K562 (cell line): ENCODE data around the gene UIMC1. TPM values are rescaled to one million over a fixed set of nuclear protein-coding genes. Genes with fewer than 3 reads are reported as not detected.

Source experiments
- ATAC-seq: fragments of 200-7000 bp; cut with Tn5 transposase; 3 replicates; pipeline ENCODE4 v1.9.1; 2020; ENCODE audit warnings: moderate library complexity
- BruUV-seq: library from RNA; stranded (reverse); fragments of 400-500 nt; replicated peaks from 2 replicates; lab custom pipeline; 2021; lab: Mats Ljungman, UMichigan
- CTCF ChIA-PET: fragments of 300-600 bp; formaldehyde crosslinking; extraction: SDS; loops from one replicate; lab custom pipeline; 2021; ENCODE audit warnings: low intra/inter-chr PET ratio; lab: Yijun Ruan, JAX
- POLR2A ChIA-PET: fragments of 300-600, 350-650 bp; sonication (Branson Sonifier 250); formaldehyde crosslinking; extraction: SDS; loops from one replicate; lab custom pipeline; 2021; ENCODE audit warnings: antibody characterized with exemption, inconsistent platforms; lab: Yijun Ruan, JAX
- DNase-seq, 4 experiments: peaks; one replicate each; pipeline versions ENCODE4 v3.0.0 to v3.0.0-alpha.2; 2011 to 2018; ENCODE audit warnings: low spot score in 3 of 4, mixed read lengths in 3 of 4; ENCODE audit errors: extremely low read depth in 1 of 4
- FAIRE-seq: peaks from 2 replicates; lab custom pipeline; 2011; peaks lifted over from hg19 to GRCh38; lab: Jason Lieb, UNC
- H2AFZ ChIP-seq: 2 replicates; pipeline ENCODE4 v1.6.0; 2011; ENCODE audit warnings: low read depth, low read length, control low read depth, inconsistent platforms
- H3K27ac ChIP-seq: fragments of 200-600 bp; 3 replicates; pipeline ENCODE4 v1.8.0; 2011; ENCODE audit warnings: low read depth, mild to moderate bottlenecking, control low read depth, inconsistent platforms, low read length, moderate library complexity, mixed read lengths; ENCODE audit errors: extremely low read depth
- H3K27me3 ChIP-seq, 2 experiments: fragments of 300-600 bp in 1 of 2; 2 replicates in 1 of 2; 3 replicates in 1 of 2; pipeline versions ENCODE4 v1.6.0 to v1.8.0; 2011; ENCODE audit warnings: inconsistent platforms in 2 of 2, low read length in 2 of 2, mild to moderate bottlenecking in 1 of 2, mixed read lengths in 1 of 2, moderate library complexity in 1 of 2; ENCODE audit not compliant: control insufficient read depth in 2 of 2, insufficient read depth in 2 of 2
- H3K36me3 ChIP-seq: fragments of 300-600 bp; 3 replicates; pipeline ENCODE4 v1.8.0; 2011; ENCODE audit warnings: mild to moderate bottlenecking, low read length, inconsistent platforms; ENCODE audit not compliant: control insufficient read depth, insufficient read depth
- H3K4me1 ChIP-seq, 2 experiments: fragments of 200-600 bp in 1 of 2; replicated peaks in 1 of 2; 2 replicates in 1 of 2; 3 replicates in 1 of 2; pipeline versions ENCODE4 v1.5.1 to v1.8.0; 2011; ENCODE audit warnings: inconsistent platforms in 2 of 2, low read length in 2 of 2, mild to moderate bottlenecking in 1 of 2, mixed read lengths in 1 of 2, moderate library complexity in 1 of 2; ENCODE audit not compliant: control insufficient read depth in 2 of 2, insufficient read depth in 2 of 2
- H3K4me2 ChIP-seq: 2 replicates; pipeline ENCODE4 v1.6.1; 2011; ENCODE audit warnings: low read length, control low read depth, inconsistent platforms, mixed read lengths; ENCODE audit not compliant: insufficient read depth
- H3K4me3 ChIP-seq: fragments of 200-600 bp; sonication (generic), shearing (Covaris generic); 2 replicates; pipeline ENCODE4 v1.5.1; 2016; ENCODE audit warnings: control low read depth, inconsistent platforms
- H3K79me2 ChIP-seq: fragments of 200-600 bp; 3 replicates; pipeline ENCODE4 v1.8.0; 2011; ENCODE audit warnings: low read length, inconsistent platforms; ENCODE audit not compliant: control insufficient read depth, insufficient read depth
- H3K9ac ChIP-seq, 2 experiments: 2 replicates each; pipeline versions ENCODE4 v1.6.0 to v1.6.1; 2011; ENCODE audit warnings: low read depth in 2 of 2, low read length in 2 of 2, control low read depth in 1 of 2, inconsistent platforms in 1 of 2, mild to moderate bottlenecking in 1 of 2, mixed read lengths in 1 of 2; ENCODE audit not compliant: insufficient read depth in 1 of 2
- H3K9me1 ChIP-seq: one replicate; pipeline ENCODE4 v1.6.0; 2011; ENCODE audit warnings: inconsistent platforms, mild to moderate bottlenecking, low read length, moderate library complexity; ENCODE audit not compliant: control insufficient read depth, insufficient read depth
- H3K9me3 ChIP-seq: replicated peaks from 2 replicates; pipeline ENCODE4 v1.5.1; 2011; ENCODE audit warnings: low read depth, low read length, inconsistent platforms; ENCODE audit not compliant: control insufficient read depth, insufficient read depth
- H4K20me1 ChIP-seq: replicated peaks from 2 replicates; pipeline ENCODE4 v1.6.1; 2011; ENCODE audit warnings: low read length, inconsistent platforms, mixed read lengths; ENCODE audit not compliant: control insufficient read depth, insufficient read depth
- ARID1B ChIP-seq: fragments of 450-650 bp; IDR thresholded peaks from 2 replicates; pipeline ENCODE4 v1.6.1; 2016; ENCODE audit warnings: antibody characterized with exemption, mild to moderate bottlenecking, inconsistent platforms
- BCOR ChIP-seq: fragments of 450-650 bp; IDR thresholded peaks from 2 replicates; pipeline ENCODE4 v1.6.1; 2016
- CBX3 ChIP-seq, 2 experiments: IDR thresholded peaks; 1 replicate in 1 of 2; 2 replicates in 1 of 2; pipeline ENCODE4 v1.6.1; 2012; ENCODE audit warnings: inconsistent platforms in 2 of 2, low read length in 2 of 2, borderline replicate concordance in 1 of 2, control low read depth in 1 of 2
- CBX5 ChIP-seq: IDR thresholded peaks from 2 replicates; pipeline ENCODE4 v1.6.1; 2014; ENCODE audit warnings: low read depth, borderline replicate concordance
- EHMT2 ChIP-seq: fragments of 450-650 bp; IDR thresholded peaks from 2 replicates; pipeline ENCODE4 v1.6.1; 2018; ENCODE audit warnings: antibody characterized with exemption
- EP300 ChIP-seq: IDR thresholded peaks from 2 replicates; pipeline ENCODE4 v1.6.1; 2012; ENCODE audit warnings: low read length, improper control_type of control experiment
- ETS2 ChIP-seq: IDR thresholded peaks from 2 replicates; pipeline ENCODE4 v1.6.1; 2016; ENCODE audit warnings: borderline replicate concordance, missing genetic modification characterization, mild to moderate bottlenecking, moderate library complexity, missing compliant biosample characterization; ENCODE audit not compliant: poor library complexity, severe bottlenecking
- MYC ChIP-seq, 2 experiments: fragments of 250-450 bp in 1 of 2; sonication (Bioruptor Pico) in 1 of 2; IDR thresholded peaks; 2 replicates each; pipeline versions ENCODE4 v1.5.1 to v1.6.1; 2012 to 2021; ENCODE audit warnings: low read depth in 2 of 2, borderline replicate concordance in 1 of 2, improper control_type of control experiment in 1 of 2, low read length in 1 of 2, mild to moderate bottlenecking in 1 of 2, moderate library complexity in 1 of 2
- PRMT5 ChIP-seq: sonication (generic); formaldehyde crosslinking; IDR thresholded peaks from 2 replicates; pipeline ENCODE4 v1.5.0; 2020; ENCODE audit warnings: missing genetic modification reagents
- RBBP5 ChIP-seq: fragments of 200-600 bp; sonication (generic); IDR thresholded peaks from 2 replicates; pipeline ENCODE4 v1.6.1; 2012; ENCODE audit warnings: borderline replicate concordance, mild to moderate bottlenecking, low read length, control low read depth, inconsistent platforms; ENCODE audit not compliant: insufficient read depth, poor library complexity, severe bottlenecking
- THRA ChIP-seq: fragments of 450-650 bp; IDR thresholded peaks from 2 replicates; pipeline ENCODE4 v1.6.1; 2017; ENCODE audit warnings: mild to moderate bottlenecking, moderate library complexity
- ZNF274 ChIP-seq: IDR thresholded peaks from 2 replicates; pipeline ENCODE4 v1.6.1; 2011; ENCODE audit warnings: low read depth, mild to moderate bottlenecking, low read length, moderate library complexity, borderline replicate concordance
- ZNF589 ChIP-seq: fragments of 200-800 bp; sonication (Bioruptor generic); IDR thresholded peaks from 2 replicates; pipeline ENCODE4 v1.6.1; 2016; ENCODE audit warnings: low read depth, missing genetic modification characterization, missing compliant biosample characterization
- ZNF592 ChIP-seq: fragments of 450-650 bp; IDR thresholded peaks from 2 replicates; pipeline ENCODE4 v1.6.1; 2017; ENCODE audit warnings: antibody characterized with exemption, mild to moderate bottlenecking
- WGBS: fragments of 100-300 bp; shearing (Covaris generic); methylation state at CpG from one replicate; pipeline ENCODE4 v1.1.6; 2016; ENCODE audit warnings: low coverage, mixed read lengths; ENCODE audit not compliant: insufficient coverage; ENCODE audit errors: missing lambda C conversion rate; 5-methylcytosine and 5-hydroxymethylcytosine counted together
- in situ Hi-C: fragments of 300-500 bp; cut with MboI; formaldehyde crosslinking; loops from 4 replicates; pipeline ENCODE4 v1.15.0; 2018; ENCODE audit warnings: inconsistent platforms, mixed read lengths
- intact Hi-C: fragments of 100-400 bp; cut with micrococcal nuclease; formaldehyde crosslinking; loops from 2 replicates; pipeline ENCODE4 v1.14.2; 2022
- polyA plus RNA-seq, 8 experiments: library from polyadenylated mRNA; depleted of rRNA in 4 of 8; stranded (reverse) in 5 of 8; unstranded in 3 of 8; fragments of >200 nt; fragmentation: Nextera tagmentation in 2 of 8; fragmentation: Illumina TruSeq in 1 of 8; extraction: Ambion mirVana in 2 of 8; extraction: Trizol in 1 of 8; gene quantifications; 2 replicates each; pipeline versions ENCODE4 v1.2.1 to v1.2.3, GENCODE V29; 2011 to 2014; ENCODE audit warnings: inconsistent platforms in 1 of 8, missing spikeins in 1 of 8
- total RNA-seq, 7 experiments: library from RNA; depleted of rRNA in 6 of 7; stranded (reverse); fragments of >200 nt in 6 of 7; fragmentation: Illumina TruSeq in 2 of 7; extraction: Trizol in 2 of 7; gene quantifications; 2 replicates each; pipeline versions ENCODE4 v1.2.1 to v1.2.3, GENCODE V29; 2011 to 2021; ENCODE audit warnings: low replicate concordance in 1 of 7

Gene UIMC1
- total and polyA plus RNA-seq, 9 of the 15 experiments (the other 6 are each of a cell fraction or from before 2014, with no cell fraction given): 14.9 to 51.7 (median 36.8) TPM

- peaks cover 87% of the 10 kb centered on the region for H3K79me2 ChIP-seq
- H3K9ac ChIP-seq: peak overlapping the region in 1 of 2 experiments; percentile 54; a peak in 1 of 4 replicates
- H3K27ac ChIP-seq: peak overlapping the region; percentile 91
- no peak overlapping the region for H2AFZ ChIP-seq
- peaks cover 29% of the 10 kb centered on the region for H4K20me1 ChIP-seq
- peak; percentile 69 for ATAC-seq
- peaks cover 7% of the 10 kb centered on the region for H3K9me1 ChIP-seq
- CTCF ChIA-PET: interaction anchor here (1.5 kb wide), 1 partner anchor 11 kb away, joined by 3 read pairs; the partner anchor contains the start of gene UIMC1
- WGBS: 6% methylated on average over 3 of the region's 3 CpGs
- no peak for FAIRE-seq
- peaks cover 26 to 31% of the 10 kb centered on the region in 2 experiments for H3K4me1 ChIP-seq
- no peaks in the 10 kb centered on the region for H3K27me3 ChIP-seq
- peak overlapping the region; percentile 58 for H3K4me2 ChIP-seq
- H3K36me3 ChIP-seq: peaks cover 7% of the 10 kb centered on the region; the same call in 2 of the 3 replicates
- in situ Hi-C loops: no loop called here
- POLR2A ChIA-PET: interaction anchor here (0.5 to 4.0 kb wide), 5 partner anchors 10 to 560 kb away, joined by 3 to 45 read pairs (median 4); partner anchors contain the start of gene UIMC1
- peaks cover 4% of the 10 kb centered on the region for H3K9me3 ChIP-seq
- intact Hi-C loops: no loop called here
- no peak overlapping the region for H3K4me3 ChIP-seq
- peak in 2 of 4 experiments; percentile 16 to 65 for DNase-seq
- BruUV-seq: no TSS peak
- TF ChIP-seq ZNF274 (peak; percentile 12; the same call in 1 of the 2 replicates), CBX5 (0 out of 2 replicates have a peak, but pooled peaks have one; percentile 19), RBBP5 (peak; percentile 68), ZNF589 (0 out of 2 replicates have a peak, but pooled peaks have one; percentile 59), ZNF592 (0 out of 2 replicates have a peak, but pooled peaks have one; percentile 34), PRMT5 (CRISPR knock-in tag) (no peak), EHMT2 (peak; percentile 19; the same call in 1 of the 2 replicates), CBX3 (IDR thresholded peaks at IDR 0.05; ENCODE audit: borderline replicate concordance in 1 of 2, low read length in 2 of 2) (no peak), ETS2 (no peak), THRA (no peak), MYC (IDR thresholded peaks at IDR 0.05; ENCODE audit: low read depth, low read length) (no peak), MYC (CRISPR knock-in tag; IDR thresholded peaks at IDR 0.05; ENCODE audit: borderline replicate concordance, low read depth) (no peak), BCOR (peak; percentile 86), EP300 (0 out of 2 replicates have a peak, but pooled peaks have one; percentile 1), ARID1B (peak; percentile 11; the same call in 1 of the 2 replicates)
Observed at GRCh38 chr5:176995122-176995490, 11.5 kb downstream of the UIMC1 start.
